HEK293 (cell line): ENCODE measurements around the gene KCNAB1.

Source experiments
- CTCF ChIP-seq: fragments of 450-650 bp; formaldehyde crosslinking; IDR thresholded peaks from 2 replicates; pipeline ENCODE4 v1.5.1; 2016; ENCODE audit warnings: missing biosample characterization, missing genetic modification characterization
- SP2 ChIP-seq: fragments of 450-650 bp; formaldehyde crosslinking; IDR thresholded peaks from 2 replicates; pipeline ENCODE4 v1.5.1; 2016; ENCODE audit warnings: missing biosample characterization, missing genetic modification characterization
- SP7 ChIP-seq: fragments of 450-650 bp; formaldehyde crosslinking; IDR thresholded peaks from 2 replicates; pipeline ENCODE4 v1.5.1; 2016; ENCODE audit warnings: missing biosample characterization, missing genetic modification characterization
- TCF7L2 ChIP-seq: IDR thresholded peaks from 2 replicates; pipeline ENCODE4 v1.6.1; 2011; ENCODE audit warnings: low read depth, mild to moderate bottlenecking, inconsistent platforms, low read length, moderate library complexity, borderline replicate concordance
- ZNF791 ChIP-seq: fragments of 450-650 bp; formaldehyde crosslinking; IDR thresholded peaks from 2 replicates; pipeline ENCODE4 v1.5.1; 2016; ENCODE audit warnings: missing biosample characterization, missing genetic modification characterization

DNA sequence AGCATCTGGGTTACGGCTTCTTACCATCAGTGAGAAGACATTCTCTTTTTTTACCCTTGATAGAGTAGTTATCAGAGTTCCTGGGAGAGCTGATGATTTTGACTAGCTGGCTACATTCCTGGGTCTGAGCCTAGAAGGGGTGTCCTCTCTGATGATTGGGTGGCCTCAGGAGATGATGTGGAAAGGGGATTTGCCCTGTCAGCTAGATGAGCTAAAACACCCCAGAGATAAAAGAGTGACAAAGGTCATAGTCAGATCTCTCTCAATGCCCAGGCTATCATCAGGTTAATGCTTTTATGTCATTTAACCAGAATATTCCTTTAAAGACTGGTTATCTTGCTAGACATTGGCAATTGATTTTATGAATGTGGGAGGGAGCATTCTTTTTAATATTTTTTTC, 130.2 kb downstream of the KCNAB1 start:
- no peak for TF ChIP-seq CTCF
- TF ChIP-seq SP2 (tag by site-specific recombination): no peak
- no peak for TF ChIP-seq ZNF791 (tag by site-specific recombination)
- TF ChIP-seq SP7 (tag by site-specific recombination): no peak
- TF ChIP-seq TCF7L2: no peak
